GM12878 (cell line): ENCODE data around the gene S1PR3. TPM values are rescaled to one million over a fixed set of nuclear protein-coding genes. Genes with fewer than 3 reads are reported as not detected.

Experiments
- ATAC-seq: fragments of 200-7000 bp; cut with Tn5 transposase; 3 replicates; pipeline ENCODE4 v1.9.1; 2020; ENCODE audit warnings: mild to moderate bottlenecking, moderate library complexity
- BruUV-seq: library from RNA; stranded (reverse); fragments of 400-500 nt; replicated peaks from 2 replicates; lab custom pipeline; 2021; lab: Mats Ljungman, UMichigan
- CTCF ChIA-PET: fragments of 300-600 bp; sonication (Branson Sonifier 250); formaldehyde crosslinking; extraction: SDS; loops from one replicate; lab custom pipeline; 2021; ENCODE audit warnings: inconsistent platforms; lab: Yijun Ruan, JAX
- POLR2A ChIA-PET: fragments of 350-600 bp; formaldehyde crosslinking; extraction: SDS; loops from one replicate; lab custom pipeline; 2021; ENCODE audit warnings: inconsistent platforms; lab: Charles Lee
- RAD21 ChIA-PET: fragments of 300-600 bp; sonication (Branson Sonifier 250); formaldehyde crosslinking; loops from one replicate; lab custom pipeline; 2023; ENCODE audit warnings: antibody characterized with exemption; ENCODE audit not compliant: unreplicated experiment; lab: Charles Lee
- SMC1A ChIA-PET: fragments of 300-600 bp; sonication (Branson Sonifier 250); formaldehyde crosslinking; loops from one replicate; lab custom pipeline; 2023; ENCODE audit not compliant: unreplicated experiment, uncharacterized antibody; lab: Charles Lee
- DNase-seq: peaks from one replicate; pipeline ENCODE4 v3.0.0-alpha.2; 2011; ENCODE audit warnings: low read depth, low spot score
- FAIRE-seq: peaks from 3 replicates; lab custom pipeline; 2011; peaks lifted over from hg19 to GRCh38; lab: Jason Lieb, UNC
- H2AFZ ChIP-seq: 2 replicates; pipeline ENCODE4 v1.6.0; 2011; ENCODE audit warnings: low read depth, low read length, control low read depth; ENCODE audit not compliant: control insufficient read depth
- H3K27ac ChIP-seq: 2 replicates; pipeline ENCODE4 v1.5.1; 2011; ENCODE audit warnings: control low read depth; ENCODE audit not compliant: control insufficient read depth, insufficient read depth
- H3K27me3 ChIP-seq, 2 experiments: replicated peaks in 1 of 2; 2 replicates each; pipeline versions ENCODE4 v1.6.0 to v1.6.1; 2011; ENCODE audit warnings: low read length in 1 of 2; ENCODE audit not compliant: control insufficient read depth in 2 of 2, insufficient read depth in 2 of 2
- H3K36me3 ChIP-seq, 2 experiments: 2 replicates each; pipeline ENCODE4 v1.5.1; 2011; ENCODE audit warnings: low read length in 1 of 2; ENCODE audit not compliant: control insufficient read depth in 2 of 2, insufficient read depth in 2 of 2
- H3K4me1 ChIP-seq: 2 replicates; pipeline ENCODE4 v1.6.1; 2011; ENCODE audit warnings: mild to moderate bottlenecking, low read length, moderate library complexity, mixed read lengths; ENCODE audit not compliant: control insufficient read depth, insufficient read depth
- H3K4me2 ChIP-seq: 2 replicates; pipeline ENCODE4 v1.6.0; 2011; ENCODE audit warnings: control low read depth; ENCODE audit not compliant: control insufficient read depth, insufficient read depth
- H3K4me3 ChIP-seq: fragments of 200-600 bp; sonication (generic); 2 replicates; pipeline ENCODE4 v1.5.1; 2016
- H3K79me2 ChIP-seq: 2 replicates; pipeline ENCODE4 v1.6.0; 2011; ENCODE audit warnings: low read length; ENCODE audit not compliant: control insufficient read depth, insufficient read depth
- H3K9ac ChIP-seq: 2 replicates; pipeline ENCODE4 v1.8.0; 2011; ENCODE audit warnings: low read length, control low read depth, mixed read lengths; ENCODE audit not compliant: control insufficient read depth, insufficient read depth
- H3K9me3 ChIP-seq: replicated peaks from 3 replicates; pipeline ENCODE4 v1.5.1; 2011; ENCODE audit warnings: mild to moderate bottlenecking, low read length; ENCODE audit not compliant: control insufficient read depth, insufficient read depth
- H4K20me1 ChIP-seq: 2 replicates; pipeline ENCODE4 v1.6.0; 2011; ENCODE audit not compliant: control insufficient read depth, insufficient read depth
- ATF3 ChIP-seq: IDR thresholded peaks from 2 replicates; pipeline ENCODE4 v1.6.1; 2011; ENCODE audit warnings: low read depth, mild to moderate bottlenecking, low read length, moderate library complexity, borderline replicate concordance; ENCODE audit errors: extremely low read depth
- BMI1 ChIP-seq: fragments of 450-650 bp; IDR thresholded peaks from 2 replicates; pipeline ENCODE4 v1.6.1; 2016; ENCODE audit warnings: mild to moderate bottlenecking, moderate library complexity, borderline replicate concordance
- CHD2 ChIP-seq: IDR thresholded peaks from 2 replicates; pipeline ENCODE4 v1.6.1; 2011; ENCODE audit warnings: low read depth, low read length, improper control_type of control experiment, borderline replicate concordance
- CREB1 ChIP-seq: IDR thresholded peaks from 2 replicates; pipeline ENCODE4 v1.6.1; 2012; ENCODE audit warnings: low read depth, mild to moderate bottlenecking, inconsistent platforms
- CREM ChIP-seq: IDR thresholded peaks from 2 replicates; pipeline ENCODE4 v1.6.1; 2014; ENCODE audit warnings: antibody characterized with exemption, low read depth
- EED ChIP-seq: sonication (generic); IDR thresholded peaks from 2 replicates; pipeline ENCODE4 v1.6.1; 2016; ENCODE audit warnings: antibody characterized with exemption, low read depth
- FOS ChIP-seq: IDR thresholded peaks from 3 replicates; pipeline ENCODE4 v1.6.1; 2011; ENCODE audit warnings: borderline replicate concordance; ENCODE audit not compliant: insufficient read length; ENCODE audit errors: extremely low read depth
- GATAD2B ChIP-seq: fragments of 450-650 bp; conservative IDR thresholded peaks from 2 replicates; pipeline ENCODE4 v1.6.1; 2017; ENCODE audit warnings: low read depth, mild to moderate bottlenecking, moderate library complexity
- HDGF ChIP-seq: fragments of 450-650 bp; IDR thresholded peaks from 2 replicates; pipeline ENCODE4 v1.6.1; 2016; ENCODE audit warnings: antibody characterized with exemption
- LARP7 ChIP-seq: fragments of 450-650 bp; IDR thresholded peaks from 2 replicates; pipeline ENCODE4 v1.6.1; 2017; ENCODE audit warnings: mild to moderate bottlenecking
- MXI1 ChIP-seq: fragments of 150-350 bp; IDR thresholded peaks from 2 replicates; pipeline ENCODE4 v1.6.1; 2011; ENCODE audit warnings: low read depth, mild to moderate bottlenecking, inconsistent platforms, low read length, improper control_type of control experiment
- NFYB ChIP-seq: IDR thresholded peaks from 2 replicates; pipeline ENCODE4 v1.6.1; 2011; ENCODE audit warnings: low read depth, mild to moderate bottlenecking, low read length, improper control_type of control experiment, moderate library complexity; ENCODE audit not compliant: insufficient read depth
- POLR2AphosphoS5 ChIP-seq: IDR thresholded peaks from 2 replicates; pipeline ENCODE4 v1.6.1; 2011; ENCODE audit warnings: mild to moderate bottlenecking, low read length, inconsistent platforms
- RBBP5 ChIP-seq: fragments of 200-600 bp; sonication (generic); conservative IDR thresholded peaks from 2 replicates; pipeline ENCODE4 v1.6.1; 2016
- RELB ChIP-seq: fragments of 450-650 bp; IDR thresholded peaks from 2 replicates; pipeline ENCODE4 v1.6.1; 2017; ENCODE audit warnings: low read depth, mild to moderate bottlenecking, moderate library complexity
- SREBF1 ChIP-seq: IDR thresholded peaks from 2 replicates; pipeline ENCODE4 v1.6.1; 2012; ENCODE audit warnings: mild to moderate bottlenecking, low read length
- TBL1XR1 ChIP-seq: IDR thresholded peaks from 2 replicates; pipeline ENCODE4 v1.6.1; 2012; ENCODE audit warnings: low read depth, low read length, improper control_type of control experiment
- WGBS: methylation state at CpG from one replicate; pipeline ENCODE4 v1.1.6; 2016; ENCODE audit warnings: low lambda C conversion rate; ENCODE audit not compliant: insufficient replicate concordance, insufficient coverage; ENCODE audit errors: missing lambda C conversion rate; 5-methylcytosine and 5-hydroxymethylcytosine counted together
- in situ Hi-C: fragments of 300-500 bp; cut with MboI; formaldehyde crosslinking; loops from 9 replicates; pipeline ENCODE4 v1.14.3; 2018; ENCODE audit warnings: mixed read lengths
- intact Hi-C: fragments of 100-400 bp; cut with micrococcal nuclease; formaldehyde crosslinking; loops from one replicate; pipeline ENCODE4 v1.14.2; 2022; ENCODE audit not compliant: unreplicated experiment
- polyA plus RNA-seq, 11 experiments: library from polyadenylated mRNA; depleted of rRNA in 4 of 11; unstranded in 6 of 11; stranded (reverse) in 5 of 11; fragments of >200 nt; fragmentation: Nextera tagmentation in 4 of 11; fragmentation: Illumina TruSeq in 1 of 11; extraction: Ambion mirVana in 4 of 11; extraction: Trizol in 1 of 11; gene quantifications; 1 replicate in 1 of 11; 2 replicates in 10 of 11; pipeline versions ENCODE4 v1.2.1 to v1.2.3, GENCODE V29; 2011 to 2016; ENCODE audit warnings: inconsistent platforms in 2 of 11, missing spikeins in 2 of 11, low read depth in 1 of 11
- total RNA-seq, 4 experiments: library from RNA; depleted of rRNA in 3 of 4; stranded (reverse); fragments of >200 nt in 3 of 4; fragmentation: Illumina TruSeq in 1 of 4; extraction: Trizol in 1 of 4; gene quantifications; 2 replicates each; pipeline versions ENCODE4 v1.2.1 to v1.2.3, GENCODE V29; 2013 to 2021

Gene S1PR3
- total and polyA plus RNA-seq, 10 of the 15 experiments (the other 5 are each of a cell fraction or from before 2014, with no cell fraction given) = 0.01 to 0.18 (median 0.01) TPM; not detected in 7

GRCh38 chr9:89010056-89010455, 18.8 kb downstream of the S1PR3 start (continued):
- TF ChIP-seq RELB = no peak

- H3K36me3 ChIP-seq = no peaks in the 10 kb centered on the region
- H3K4me3 ChIP-seq = no peak overlapping the region
- no peaks in the 10 kb centered on the region for H3K79me2 ChIP-seq
- no peaks in the 10 kb centered on the region for H4K20me1 ChIP-seq
- no peaks in the 10 kb centered on the region for H3K27me3 ChIP-seq
- H3K9ac ChIP-seq = no peak overlapping the region
- ChIA-PET SMC1A (no interaction called here), POLR2A (no interaction called here), RAD21 (interaction anchor here (1.2 kb wide), 1 partner anchor 10 kb away, joined by 3 read pairs; no protein-coding TSS in a partner anchor)
- no peak for FAIRE-seq
- H3K9me3 ChIP-seq = no peaks in the 10 kb centered on the region
- intact Hi-C loops (no loop called here), in situ Hi-C loops (no loop called here)
- ATAC-seq = no peak
- TF ChIP-seq RBBP5 (no peak), EED (no peak), SREBF1 (no peak), BMI1 (no peak), MXI1 (no peak), HDGF (no peak), NFYB (no peak), ATF3 (no peak), TBL1XR1 (no peak), FOS (no peak), CHD2 (no peak), POLR2AphosphoS5 (no peak), GATAD2B (no peak), CREB1 (no peak), CREM (no peak), LARP7 (no peak)
- TF ChIP-seq, all 136 proteins: peak for 0
- Histone ChIP-seq H3K4me2 (no peak overlapping the region), H3K4me1 (no peaks in the 10 kb centered on the region), H2AFZ (no peak overlapping the region), H3K27ac (no peak overlapping the region)
- DNase-seq = no peak
- 22% methylated on average over 6 of the region's 6 CpGs for WGBS
- no TSS peak for BruUV-seq
- CTCF ChIA-PET = interaction anchor here (1.0 to 2.3 kb wide), 3 partner anchors 8 to 268 kb away, joined by 3 to 6 read pairs (median 4); no protein-coding TSS in a partner anchor
Measured at GRCh38 chr9:89010526-89011111, 19.4 kb downstream of the S1PR3 start.
